ENCODE measurements around the gene CHI3L1.

CHI3L1 gene

GRCh38 chr1:203223012-203223775 is 36.7 kb upstream of the CHI3L1 start:
- Histone ChIP-seq H3K4me3 (ENCODE audit: control insufficient read depth in 1 of 7, extremely low read depth in 1 of 7, insufficient read depth in 4 of 7, low read depth in 2 of 7, low read length in 6 of 7) (no peak overlapping the region), H3K36me3 (ENCODE audit: control insufficient read depth in 4 of 4, insufficient read depth in 4 of 4, low read length in 3 of 4) (no peaks in the 10 kb centered on the region), H3K27ac (ENCODE audit: insufficient read depth in 1 of 2, low read depth in 1 of 2, low read length in 2 of 2, poor library complexity in 1 of 2, severe bottlenecking in 2 of 2) (no peak overlapping the region), H3K27me3 (replicated peaks in 2 of 5; ENCODE audit: control insufficient read depth in 4 of 5, insufficient read depth in 5 of 5, low read length in 4 of 5) (peaks cover 0 to 5% (median 0%) of the 10 kb centered on the region in 5 experiments), H3K9me3 (ENCODE audit: control extremely low read depth in 1 of 5, control insufficient read depth in 4 of 5, insufficient read depth in 2 of 5, low read depth in 1 of 5, low read length in 4 of 5) (no peaks in the 10 kb centered on the region), H3K4me1 (ENCODE audit: control extremely low read depth in 1 of 4, control insufficient read depth in 4 of 4, insufficient read depth in 4 of 4, low read length in 3 of 4) (no peaks in the 10 kb centered on the region)
- WGBS (ENCODE audit: insufficient coverage) = 97% methylated on average over 18 of the region's 18 CpGs
- POLR2A ChIA-PET = no interaction called here
- no peak for DNase-seq
- CTCF ChIA-PET = interaction anchor here (3.2 to 6.8 kb wide), 2 partner anchors 7 to 184 kb away, joined by 8 to 27 read pairs; no protein-coding TSS in a partner anchor

- H3K9me3 ChIP-seq (ENCODE audit: control extremely low read depth in 1 of 5, control insufficient read depth in 4 of 5, insufficient read depth in 2 of 5, low read depth in 1 of 5, low read length in 4 of 5) = no peaks in the 10 kb centered on the region
- POLR2A ChIA-PET = no interaction called here
- H3K27me3 ChIP-seq (replicated peaks in 2 of 5; ENCODE audit: control insufficient read depth in 4 of 5, insufficient read depth in 5 of 5, low read length in 4 of 5) = peaks cover 0 to 13% (median 2%) of the 10 kb centered on the region in 5 experiments
- peaks cover 0 to 19% (median 9%) of the 10 kb centered on the region in 4 experiments for H3K4me1 ChIP-seq (ENCODE audit: control extremely low read depth in 1 of 4, control insufficient read depth in 4 of 4, insufficient read depth in 4 of 4, low read length in 3 of 4)
- no peak overlapping the region for H3K4me3 ChIP-seq (ENCODE audit: control insufficient read depth in 1 of 7, extremely low read depth in 1 of 7, insufficient read depth in 4 of 7, low read depth in 2 of 7, low read length in 6 of 7)
- CTCF ChIA-PET = interaction anchor here (1.0 to 4.2 kb wide), 9 partner anchors 12 to 186 kb away, joined by 3 to 25 read pairs (median 7); no protein-coding TSS in a partner anchor
- DNase-seq = no peak
- no peak overlapping the region for H3K27ac ChIP-seq (ENCODE audit: insufficient read depth in 1 of 2, low read depth in 1 of 2, low read length in 2 of 2, poor library complexity in 1 of 2, severe bottlenecking in 2 of 2)
- no peaks in the 10 kb centered on the region for H3K36me3 ChIP-seq (ENCODE audit: control insufficient read depth in 4 of 4, insufficient read depth in 4 of 4, low read length in 3 of 4)
- WGBS (ENCODE audit: insufficient coverage) = 96% methylated on average over 8 of the region's 8 CpGs
These were observed 33.4 kb upstream of the CHI3L1 start for GRCh38 chr1:203219934-203220333.

- no peak overlapping the region for H3K4me3 ChIP-seq (ENCODE audit: control insufficient read depth in 1 of 7, extremely low read depth in 1 of 7, insufficient read depth in 4 of 7, low read depth in 2 of 7, low read length in 6 of 7)
- H3K27me3 ChIP-seq (replicated peaks in 2 of 5; ENCODE audit: control insufficient read depth in 4 of 5, insufficient read depth in 5 of 5, low read length in 4 of 5) = peaks cover 0 to 13% (median 2%) of the 10 kb centered on the region in 5 experiments
- H3K9me3 ChIP-seq (ENCODE audit: control extremely low read depth in 1 of 5, control insufficient read depth in 4 of 5, insufficient read depth in 2 of 5, low read depth in 1 of 5, low read length in 4 of 5) = no peaks in the 10 kb centered on the region
- no peaks in the 10 kb centered on the region for H3K36me3 ChIP-seq (ENCODE audit: control insufficient read depth in 4 of 4, insufficient read depth in 4 of 4, low read length in 3 of 4)
- no CpG with 5 or more reads among the region's 1 CpG for WGBS (ENCODE audit: insufficient coverage)
- ChIA-PET POLR2A (no interaction called here), CTCF (interaction anchor here (1.2 to 6.0 kb wide), 6 partner anchors 17 to 185 kb away, joined by 3 to 95 read pairs (median 18); no protein-coding TSS in a partner anchor)
- H3K4me1 ChIP-seq (ENCODE audit: control extremely low read depth in 1 of 4, control insufficient read depth in 4 of 4, insufficient read depth in 4 of 4, low read length in 3 of 4) = peaks cover 0 to 19% (median 9%) of the 10 kb centered on the region in 4 experiments
- no peak for DNase-seq
- no peak overlapping the region for H3K27ac ChIP-seq (ENCODE audit: insufficient read depth in 1 of 2, low read depth in 1 of 2, low read length in 2 of 2, poor library complexity in 1 of 2, severe bottlenecking in 2 of 2)
These were observed 32.7 kb upstream of the CHI3L1 start for GRCh38 chr1:203219171-203219570.

GRCh38 chr1:203217668-203218067 is 31.2 kb upstream of the CHI3L1 start:
- Histone ChIP-seq H3K27me3 (replicated peaks in 2 of 5; ENCODE audit: control insufficient read depth in 4 of 5, insufficient read depth in 5 of 5, low read length in 4 of 5) (peaks cover 0 to 13% (median 0%) of the 10 kb centered on the region in 5 experiments), H3K36me3 (ENCODE audit: control insufficient read depth in 4 of 4, insufficient read depth in 4 of 4, low read length in 3 of 4) (no peaks in the 10 kb centered on the region), H3K4me1 (ENCODE audit: control extremely low read depth in 1 of 4, control insufficient read depth in 4 of 4, insufficient read depth in 4 of 4, low read length in 3 of 4) (peaks cover 0 to 19% (median 9%) of the 10 kb centered on the region in 4 experiments), H3K4me3 (ENCODE audit: control insufficient read depth in 1 of 7, extremely low read depth in 1 of 7, insufficient read depth in 4 of 7, low read depth in 2 of 7, low read length in 6 of 7) (peak overlapping the region in 1 of 7 experiments; percentile 20), H3K27ac (ENCODE audit: insufficient read depth in 1 of 2, low read depth in 1 of 2, low read length in 2 of 2, poor library complexity in 1 of 2, severe bottlenecking in 2 of 2) (no peak overlapping the region), H3K9me3 (ENCODE audit: control extremely low read depth in 1 of 5, control insufficient read depth in 4 of 5, insufficient read depth in 2 of 5, low read depth in 1 of 5, low read length in 4 of 5) (no peaks in the 10 kb centered on the region)
- POLR2A ChIA-PET = interaction anchor here (0.6 kb wide), 1 partner anchor 100 kb away, joined by 3 read pairs; no protein-coding TSS in a partner anchor
- 28% methylated on average over 7 of the region's 7 CpGs for WGBS (ENCODE audit: insufficient coverage)
- CTCF ChIA-PET = interaction anchor here (0.8 to 6.0 kb wide), 24 partner anchors 8 to 498 kb away, joined by 3 to 95 read pairs (median 6); partner anchors contain the start of gene CHIT1
- DNase-seq = no peak

GRCh38 chr1:203217139-203217655 is 30.7 kb upstream of the CHI3L1 start:
- POLR2A ChIA-PET = no interaction called here

GRCh38 chr1:203216274-203217138 is 30.0 kb upstream of the CHI3L1 start:
- CTCF ChIA-PET = interaction anchor here (0.7 to 6.0 kb wide), 42 partner anchors 10 to 223 kb away, joined by 3 to 95 read pairs (median 4); partner anchors contain the start of genes CHIT1 and MYBPH
- Histone ChIP-seq H3K9me3 (ENCODE audit: control extremely low read depth in 1 of 5, control insufficient read depth in 4 of 5, insufficient read depth in 2 of 5, low read depth in 1 of 5, low read length in 4 of 5) (no peaks in the 10 kb centered on the region), H3K36me3 (ENCODE audit: control insufficient read depth in 4 of 4, insufficient read depth in 4 of 4, low read length in 3 of 4) (no peaks in the 10 kb centered on the region), H3K27me3 (replicated peaks in 2 of 5; ENCODE audit: control insufficient read depth in 4 of 5, insufficient read depth in 5 of 5, low read length in 4 of 5) (peaks cover 0 to 13% (median 0%) of the 10 kb centered on the region in 5 experiments), H3K4me1 (ENCODE audit: control extremely low read depth in 1 of 4, control insufficient read depth in 4 of 4, insufficient read depth in 4 of 4, low read length in 3 of 4) (peaks cover 0 to 19% (median 9%) of the 10 kb centered on the region in 4 experiments), H3K27ac (ENCODE audit: insufficient read depth in 1 of 2, low read depth in 1 of 2, low read length in 2 of 2, poor library complexity in 1 of 2, severe bottlenecking in 2 of 2) (no peak overlapping the region), H3K4me3 (ENCODE audit: control insufficient read depth in 1 of 7, extremely low read depth in 1 of 7, insufficient read depth in 4 of 7, low read depth in 2 of 7, low read length in 6 of 7) (no peak overlapping the region)
- DNase-seq = peak; percentile 74 to 86 (median 77)
- WGBS (ENCODE audit: insufficient coverage) = 40% methylated on average over 19 of the region's 19 CpGs
- POLR2A ChIA-PET = interaction anchor here (0.6 to 1.5 kb wide), 2 partner anchors 118 to 176 kb away, joined by 3 to 4 read pairs; no protein-coding TSS in a partner anchor

More at GRCh38 chr1:203217139-203217655, 30.7 kb upstream of the CHI3L1 start:
- Histone ChIP-seq H3K27me3 (replicated peaks in 2 of 5; ENCODE audit: control insufficient read depth in 4 of 5, insufficient read depth in 5 of 5, low read length in 4 of 5) (peaks cover 0 to 13% (median 0%) of the 10 kb centered on the region in 5 experiments), H3K4me3 (ENCODE audit: control insufficient read depth in 1 of 7, extremely low read depth in 1 of 7, insufficient read depth in 4 of 7, low read depth in 2 of 7, low read length in 6 of 7) (peak overlapping the region in 2 of 7 experiments; percentile 5 to 20), H3K27ac (ENCODE audit: insufficient read depth in 1 of 2, low read depth in 1 of 2, low read length in 2 of 2, poor library complexity in 1 of 2, severe bottlenecking in 2 of 2) (no peak overlapping the region), H3K9me3 (ENCODE audit: control extremely low read depth in 1 of 5, control insufficient read depth in 4 of 5, insufficient read depth in 2 of 5, low read depth in 1 of 5, low read length in 4 of 5) (no peaks in the 10 kb centered on the region), H3K36me3 (ENCODE audit: control insufficient read depth in 4 of 4, insufficient read depth in 4 of 4, low read length in 3 of 4) (no peaks in the 10 kb centered on the region), H3K4me1 (ENCODE audit: control extremely low read depth in 1 of 4, control insufficient read depth in 4 of 4, insufficient read depth in 4 of 4, low read length in 3 of 4) (peaks cover 0 to 19% (median 9%) of the 10 kb centered on the region in 4 experiments)
- DNase-seq = peak; percentile 31 to 34 (median 32)
- WGBS (ENCODE audit: insufficient coverage) = 14% methylated on average over 6 of the region's 6 CpGs
- CTCF ChIA-PET = interaction anchor here (0.8 to 6.0 kb wide), 34 partner anchors 9 to 212 kb away, joined by 3 to 95 read pairs (median 6); partner anchors contain the start of gene CHIT1

Data from common myeloid progenitor, CD34-positive (primary cell).